Loucy (cell line): Measurements from ENCODE around the gene APBA1.

Experiments
- H2AFZ ChIP-seq: fragments of 200-600 bp; sonication (generic); 2 replicates; pipeline ENCODE4 v1.6.0; 2016; ENCODE audit warnings: antibody characterized with exemption, mild to moderate bottlenecking, low read length, moderate library complexity
- H3F3A ChIP-seq: fragments of 200-600 bp; 2 replicates; pipeline ENCODE4 v1.6.0; 2016; ENCODE audit warnings: antibody characterized with exemption, low read depth, mild to moderate bottlenecking
- H3K27me3 ChIP-seq: fragments of 200-600 bp; sonication (generic); 2 replicates; pipeline ENCODE4 v1.6.1; 2014; ENCODE audit warnings: low read length, mild to moderate bottlenecking; ENCODE audit not compliant: insufficient read depth, poor library complexity, severe bottlenecking
- H3K36me3 ChIP-seq: fragments of 200-600 bp; sonication (generic); 2 replicates; pipeline ENCODE4 v1.6.1; 2016; ENCODE audit warnings: low read length; ENCODE audit not compliant: insufficient read depth
- H3K4me1 ChIP-seq: fragments of 200-600 bp; sonication (generic); 2 replicates; pipeline ENCODE4 v1.5.1; 2014; ENCODE audit warnings: low read length, mild to moderate bottlenecking; ENCODE audit not compliant: insufficient read depth, poor library complexity, severe bottlenecking
- H3K4me2 ChIP-seq: fragments of 200-600 bp; sonication (generic); 2 replicates; pipeline ENCODE4 v1.6.0; 2014; ENCODE audit warnings: antibody characterized with exemption, low read length, low read depth, mild to moderate bottlenecking; ENCODE audit not compliant: poor library complexity, severe bottlenecking
- H3K4me3 ChIP-seq: fragments of 200-600 bp; sonication (generic); 2 replicates; pipeline ENCODE4 v1.5.1; 2014; ENCODE audit warnings: low read length, mild to moderate bottlenecking, mixed read lengths; ENCODE audit not compliant: poor library complexity, severe bottlenecking
- H3K79me2 ChIP-seq: fragments of 200-600 bp; sonication (generic); 2 replicates; pipeline ENCODE4 v1.6.1; 2014; ENCODE audit warnings: low read length; ENCODE audit not compliant: insufficient read depth
- H3K9ac ChIP-seq: fragments of 200-600 bp; sonication (generic); 2 replicates; pipeline ENCODE4 v1.6.0; 2014; ENCODE audit warnings: mild to moderate bottlenecking, low read depth, low read length, moderate library complexity; ENCODE audit not compliant: poor library complexity, severe bottlenecking
- H3K9me2 ChIP-seq: fragments of 200-600 bp; sonication (generic); replicated peaks from 2 replicates; pipeline ENCODE4 v1.6.1; 2016; ENCODE audit warnings: low read depth, low read length, mixed read lengths
- H3K9me3 ChIP-seq: fragments of 200-600 bp; sonication (generic); 2 replicates; pipeline ENCODE4 v1.6.1; 2014; ENCODE audit warnings: mild to moderate bottlenecking, antibody characterized with exemption, low read length, low read depth; ENCODE audit not compliant: insufficient read depth
- H4K20me1 ChIP-seq: fragments of 200-600 bp; sonication (generic); 2 replicates; pipeline ENCODE4 v1.6.0; 2014; ENCODE audit warnings: antibody characterized with exemption, low read length, mild to moderate bottlenecking; ENCODE audit not compliant: insufficient read depth, poor library complexity, severe bottlenecking
- EZH2phosphoT487 ChIP-seq: fragments of 200-600 bp; IDR thresholded peaks from 2 replicates; pipeline ENCODE4 v1.6.1; 2018; ENCODE audit warnings: antibody characterized with exemption, mild to moderate bottlenecking, moderate library complexity, borderline replicate concordance
- TF ChIP-seq, protein P1 (sequence below): fragments of 200-600 bp; sonication (generic); conservative IDR thresholded peaks from 2 replicates; pipeline ENCODE4 v1.5.1; 2014; ENCODE audit warnings: mild to moderate bottlenecking, antibody characterized with exemption, low read length

APBA1 gene

DNA sequence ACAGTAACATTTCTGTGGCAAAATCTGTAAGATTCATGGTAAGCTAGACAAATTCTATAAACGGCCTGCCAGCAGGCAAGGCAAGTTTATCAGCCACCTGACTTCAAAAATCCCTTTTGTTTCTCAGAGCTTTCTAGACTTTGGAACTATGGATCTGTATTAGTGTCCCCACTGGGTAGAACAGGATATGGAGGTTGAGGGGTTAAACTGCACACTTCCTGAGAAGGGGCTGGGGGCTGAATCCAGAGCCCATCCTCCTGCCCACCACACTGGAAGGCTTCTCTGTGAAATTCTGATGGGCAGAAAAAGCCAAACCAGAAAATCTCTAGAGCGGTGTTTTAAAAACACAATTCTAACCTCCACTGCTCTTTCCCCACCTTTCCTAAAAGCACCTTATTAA lies 218.4 kb downstream of the APBA1 start:
- H3K79me2 ChIP-seq = no peaks in the 10 kb centered on the region
- H3K36me3 ChIP-seq = no peaks in the 10 kb centered on the region
- H3K27me3 ChIP-seq = no peaks in the 10 kb centered on the region
- H4K20me1 ChIP-seq = no peaks in the 10 kb centered on the region
- H2AFZ ChIP-seq = no peak overlapping the region
- H3K4me2 ChIP-seq = no peak overlapping the region
- TF ChIP-seq, protein P1, sequence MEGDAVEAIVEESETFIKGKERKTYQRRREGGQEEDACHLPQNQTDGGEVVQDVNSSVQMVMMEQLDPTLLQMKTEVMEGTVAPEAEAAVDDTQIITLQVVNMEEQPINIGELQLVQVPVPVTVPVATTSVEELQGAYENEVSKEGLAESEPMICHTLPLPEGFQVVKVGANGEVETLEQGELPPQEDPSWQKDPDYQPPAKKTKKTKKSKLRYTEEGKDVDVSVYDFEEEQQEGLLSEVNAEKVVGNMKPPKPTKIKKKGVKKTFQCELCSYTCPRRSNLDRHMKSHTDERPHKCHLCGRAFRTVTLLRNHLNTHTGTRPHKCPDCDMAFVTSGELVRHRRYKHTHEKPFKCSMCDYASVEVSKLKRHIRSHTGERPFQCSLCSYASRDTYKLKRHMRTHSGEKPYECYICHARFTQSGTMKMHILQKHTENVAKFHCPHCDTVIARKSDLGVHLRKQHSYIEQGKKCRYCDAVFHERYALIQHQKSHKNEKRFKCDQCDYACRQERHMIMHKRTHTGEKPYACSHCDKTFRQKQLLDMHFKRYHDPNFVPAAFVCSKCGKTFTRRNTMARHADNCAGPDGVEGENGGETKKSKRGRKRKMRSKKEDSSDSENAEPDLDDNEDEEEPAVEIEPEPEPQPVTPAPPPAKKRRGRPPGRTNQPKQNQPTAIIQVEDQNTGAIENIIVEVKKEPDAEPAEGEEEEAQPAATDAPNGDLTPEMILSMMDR = no peak
- TF ChIP-seq EZH2phosphoT487 = no peak
- peaks cover 6% of the 10 kb centered on the region for H3K4me1 ChIP-seq
- H3K9me3 ChIP-seq = no peaks in the 10 kb centered on the region
- no peak overlapping the region for H3K4me3 ChIP-seq
- no peak overlapping the region for H3K9ac ChIP-seq
- H3K9me2 ChIP-seq = no peaks in the 10 kb centered on the region
- H3F3A ChIP-seq = no peaks in the 10 kb centered on the region

GRCh38 chr9:69452110-69452782 lies 219.9 kb downstream of the APBA1 start:
- H3K27me3 ChIP-seq = no peaks in the 10 kb centered on the region
- no peak for TF ChIP-seq EZH2phosphoT487
- TF ChIP-seq, protein P1 = no peak
- H3K36me3 ChIP-seq = no peaks in the 10 kb centered on the region
- no peaks in the 10 kb centered on the region for H3K9me3 ChIP-seq
- no peaks in the 10 kb centered on the region for H3K79me2 ChIP-seq
- H4K20me1 ChIP-seq = no peaks in the 10 kb centered on the region
- no peak overlapping the region for H3K9ac ChIP-seq
- H3K4me1 ChIP-seq = peaks cover 6% of the 10 kb centered on the region
- no peaks in the 10 kb centered on the region for H3K9me2 ChIP-seq
- H2AFZ ChIP-seq = no peak overlapping the region
- no peak overlapping the region for H3K4me2 ChIP-seq
- no peaks in the 10 kb centered on the region for H3F3A ChIP-seq
- H3K4me3 ChIP-seq = no peak overlapping the region

DNA sequence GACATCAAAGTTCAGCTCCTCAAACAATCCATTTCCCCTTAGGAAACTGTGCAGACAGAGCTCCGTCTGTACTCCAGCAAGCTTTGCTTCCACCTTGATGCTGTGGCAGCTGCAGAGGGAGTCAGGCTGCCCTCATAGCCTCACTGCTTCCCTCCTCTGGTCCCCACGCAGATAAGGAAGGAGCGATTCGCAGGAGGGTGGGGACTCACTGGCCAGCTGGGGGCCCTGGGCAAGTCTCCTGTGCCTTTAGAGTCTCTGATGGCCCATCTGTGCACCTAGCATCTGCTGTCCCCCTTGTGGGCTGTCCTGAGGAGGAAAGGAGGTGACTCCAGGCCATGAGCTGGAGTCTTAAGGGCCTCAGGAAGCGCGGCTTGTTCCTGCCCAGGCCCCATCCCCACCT lies 225.7 kb downstream of the APBA1 start:
- Histone ChIP-seq H3K4me1 (no peaks in the 10 kb centered on the region), H3K4me2 (no peak overlapping the region), H4K20me1 (no peaks in the 10 kb centered on the region)

More for the DNA sequence above, 225.7 kb downstream of the APBA1 start:
- no peak for TF ChIP-seq EZH2phosphoT487
- TF ChIP-seq, protein P1 = no peak
- Histone ChIP-seq H3K36me3 (no peaks in the 10 kb centered on the region), H3K79me2 (no peaks in the 10 kb centered on the region), H3K9me3 (no peaks in the 10 kb centered on the region), H2AFZ (no peak overlapping the region), H3K9ac (no peak overlapping the region), H3K27me3 (no peaks in the 10 kb centered on the region), H3K4me3 (no peak overlapping the region), H3F3A (no peaks in the 10 kb centered on the region), H3K9me2 (no peaks in the 10 kb centered on the region)
